HEK293 (cell line): Measurements from ENCODE around the gene KCNS1.

ENCODE experiments used
- CTCF ChIA-PET: fragments of 350-600 bp; formaldehyde crosslinking; extraction: SDS; loops from one replicate; lab custom pipeline; 2021; ENCODE audit warnings: antibody characterized with exemption; lab: Yijun Ruan, JAX
- POLR2A ChIA-PET: fragments of 300-600 bp; formaldehyde crosslinking; extraction: SDS; loops from one replicate; lab custom pipeline; 2020; ENCODE audit warnings: antibody characterized with exemption, inconsistent platforms; lab: Yijun Ruan, JAX
- H3K27ac ChIP-seq: fragments of 200-500 bp; sonication (Bioruptor generic); 2 replicates; pipeline ENCODE4 v1.5.1; 2014; ENCODE audit warnings: low read depth, low read length, control low read depth, inconsistent platforms; ENCODE audit errors: extremely low read depth
- H3K36me3 ChIP-seq, 2 experiments: fragments of 200-500 bp in 1 of 2; sonication (Bioruptor generic) in 1 of 2; 1 replicate in 1 of 2; 2 replicates in 1 of 2; pipeline ENCODE4 v1.5.1; 2014 to 2017; ENCODE audit warnings: inconsistent platforms in 2 of 2, low read length in 2 of 2; ENCODE audit not compliant: control insufficient read depth in 2 of 2, insufficient read depth in 1 of 2
- H3K4me1 ChIP-seq: fragments of 200-500 bp; sonication (Bioruptor generic); 2 replicates; pipeline ENCODE4 v1.5.1; 2014; ENCODE audit warnings: mild to moderate bottlenecking, low read length, inconsistent platforms; ENCODE audit not compliant: control insufficient read depth, insufficient read depth
- H3K4me3 ChIP-seq: 2 replicates; pipeline ENCODE4 v1.5.1; 2011; ENCODE audit warnings: low read depth, mild to moderate bottlenecking, control low read depth, low read length, moderate library complexity
- H3K9me3 ChIP-seq: fragments of 200-500 bp; sonication (Bioruptor generic); 2 replicates; pipeline ENCODE4 v1.5.1; 2014; ENCODE audit warnings: low read depth, low read length, inconsistent platforms; ENCODE audit not compliant: control insufficient read depth, insufficient read depth
- GLIS1 ChIP-seq: fragments of 450-650 bp; formaldehyde crosslinking; IDR thresholded peaks from 2 replicates; pipeline ENCODE4 v1.5.1; 2016; ENCODE audit warnings: missing biosample characterization, missing genetic modification characterization
- SCRT2 ChIP-seq: fragments of 450-650 bp; formaldehyde crosslinking; IDR thresholded peaks from 2 replicates; pipeline ENCODE4 v1.5.1; 2016; ENCODE audit warnings: missing biosample characterization, missing genetic modification characterization
- SP3 ChIP-seq: fragments of 450-650 bp; formaldehyde crosslinking; IDR thresholded peaks from 2 replicates; pipeline ENCODE4 v1.5.1; 2016; ENCODE audit warnings: missing biosample characterization, missing genetic modification characterization
- WT1 ChIP-seq: fragments of 450-650 bp; formaldehyde crosslinking; IDR thresholded peaks from 2 replicates; pipeline ENCODE4 v1.5.1; 2016; ENCODE audit warnings: missing biosample characterization, missing genetic modification characterization
- ZBTB21 ChIP-seq: fragments of 450-650 bp; formaldehyde crosslinking; IDR thresholded peaks from 2 replicates; pipeline ENCODE4 v1.5.1; 2017; ENCODE audit warnings: missing biosample characterization, missing genetic modification characterization
- ZNF140 ChIP-seq: fragments of 450-650 bp; formaldehyde crosslinking; IDR thresholded peaks from 2 replicates; pipeline ENCODE4 v1.5.1; 2016; ENCODE audit warnings: missing biosample characterization, missing genetic modification characterization
- ZNF214 ChIP-seq: fragments of 450-650 bp; formaldehyde crosslinking; IDR thresholded peaks from 2 replicates; pipeline ENCODE4 v1.5.1; 2017; ENCODE audit warnings: missing biosample characterization, mild to moderate bottlenecking, missing genetic modification characterization, borderline replicate concordance
- ZNF324 ChIP-seq: fragments of 450-650 bp; formaldehyde crosslinking; IDR thresholded peaks from 2 replicates; pipeline ENCODE4 v1.5.1; 2016; ENCODE audit warnings: missing biosample characterization, missing genetic modification characterization
- ZNF37A ChIP-seq: fragments of 450-650 bp; IDR thresholded peaks from 2 replicates; pipeline ENCODE4 v1.5.1; 2018; ENCODE audit warnings: missing biosample characterization, missing genetic modification characterization
- ZNF391 ChIP-seq: fragments of 450-650 bp; formaldehyde crosslinking; IDR thresholded peaks from 2 replicates; pipeline ENCODE4 v1.5.1; 2016; ENCODE audit warnings: low read depth, missing biosample characterization, missing genetic modification characterization, borderline replicate concordance
- ZNF530 ChIP-seq: fragments of 450-650 bp; formaldehyde crosslinking; IDR thresholded peaks from 2 replicates; pipeline ENCODE4 v1.5.1; 2016; ENCODE audit warnings: low read depth, missing biosample characterization, missing genetic modification characterization
- ZNF610 ChIP-seq: fragments of 450-650 bp; formaldehyde crosslinking; IDR thresholded peaks from 2 replicates; pipeline ENCODE4 v1.5.1; 2016; ENCODE audit warnings: missing biosample characterization, missing genetic modification characterization, borderline replicate concordance
- ZNF658 ChIP-seq: fragments of 450-650 bp; formaldehyde crosslinking; IDR thresholded peaks from 2 replicates; pipeline ENCODE4; 2016; ENCODE audit warnings: missing biosample characterization, missing genetic modification characterization
- ZNF670 ChIP-seq: fragments of 450-650 bp; formaldehyde crosslinking; IDR thresholded peaks from 2 replicates; pipeline ENCODE4 v1.5.1; 2016; ENCODE audit warnings: missing biosample characterization, missing genetic modification characterization, low read depth
- ZSCAN5A ChIP-seq: fragments of 450-650 bp; formaldehyde crosslinking; IDR thresholded peaks from 2 replicates; pipeline ENCODE4 v1.5.1; 2016; ENCODE audit warnings: missing biosample characterization, missing genetic modification characterization
- ZXDB ChIP-seq: fragments of 450-650 bp; formaldehyde crosslinking; IDR thresholded peaks from 2 replicates; pipeline ENCODE4 v1.5.1; 2016; ENCODE audit warnings: missing biosample characterization, missing genetic modification characterization
- TF ChIP-seq, protein P1 (sequence below): fragments of 450-650 bp; formaldehyde crosslinking; IDR thresholded peaks from 2 replicates; pipeline ENCODE4 v1.5.1; 2016; ENCODE audit warnings: missing biosample characterization, missing genetic modification characterization, borderline replicate concordance
- TF ChIP-seq, protein P2 (sequence below): fragments of 450-650 bp; formaldehyde crosslinking; IDR thresholded peaks from 2 replicates; pipeline ENCODE4 v1.5.1; 2016; ENCODE audit warnings: missing biosample characterization, missing genetic modification characterization
- TF ChIP-seq, protein P3 (sequence below): fragments of 450-650 bp; formaldehyde crosslinking; IDR thresholded peaks from 2 replicates; pipeline ENCODE4 v1.5.1; 2016; ENCODE audit warnings: missing biosample characterization, missing genetic modification characterization
- TF ChIP-seq, protein P4 (sequence below): fragments of 450-650 bp; formaldehyde crosslinking; IDR thresholded peaks from 2 replicates; pipeline ENCODE4 v1.5.1; 2016; ENCODE audit warnings: missing biosample characterization, missing genetic modification characterization

KCNS1 gene

GRCh38 chr20:45091366-45091765, 9.6 kb downstream of the KCNS1 start (continued):
- TF ChIP-seq ZSCAN5A (no peak), ZNF610 (tag by site-specific recombination) (no peak)
- TF ChIP-seq, protein P1, sequence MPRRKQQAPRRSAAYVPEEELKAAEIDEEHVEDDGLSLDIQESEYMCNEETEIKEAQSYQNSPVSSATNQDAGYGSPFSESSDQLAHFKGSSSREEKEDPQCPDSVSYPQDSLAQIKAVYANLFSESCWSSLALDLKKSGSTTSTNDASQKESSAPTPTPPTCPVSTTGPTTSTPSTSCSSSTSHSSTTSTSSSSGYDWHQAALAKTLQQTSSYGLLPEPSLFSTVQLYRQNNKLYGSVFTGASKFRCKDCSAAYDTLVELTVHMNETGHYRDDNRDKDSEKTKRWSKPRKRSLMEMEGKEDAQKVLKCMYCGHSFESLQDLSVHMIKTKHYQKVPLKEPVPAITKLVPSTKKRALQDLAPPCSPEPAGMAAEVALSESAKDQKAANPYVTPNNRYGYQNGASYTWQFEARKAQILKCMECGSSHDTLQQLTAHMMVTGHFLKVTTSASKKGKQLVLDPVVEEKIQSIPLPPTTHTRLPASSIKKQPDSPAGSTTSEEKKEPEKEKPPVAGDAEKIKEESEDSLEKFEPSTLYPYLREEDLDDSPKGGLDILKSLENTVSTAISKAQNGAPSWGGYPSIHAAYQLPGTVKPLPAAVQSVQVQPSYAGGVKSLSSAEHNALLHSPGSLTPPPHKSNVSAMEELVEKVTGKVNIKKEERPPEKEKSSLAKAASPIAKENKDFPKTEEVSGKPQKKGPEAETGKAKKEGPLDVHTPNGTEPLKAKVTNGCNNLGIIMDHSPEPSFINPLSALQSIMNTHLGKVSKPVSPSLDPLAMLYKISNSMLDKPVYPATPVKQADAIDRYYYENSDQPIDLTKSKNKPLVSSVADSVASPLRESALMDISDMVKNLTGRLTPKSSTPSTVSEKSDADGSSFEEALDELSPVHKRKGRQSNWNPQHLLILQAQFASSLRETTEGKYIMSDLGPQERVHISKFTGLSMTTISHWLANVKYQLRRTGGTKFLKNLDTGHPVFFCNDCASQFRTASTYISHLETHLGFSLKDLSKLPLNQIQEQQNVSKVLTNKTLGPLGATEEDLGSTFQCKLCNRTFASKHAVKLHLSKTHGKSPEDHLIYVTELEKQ (tag by site-specific recombination), result no peak
- TF ChIP-seq, all 188 proteins: peak for 0

- Histone ChIP-seq H3K4me1 (no peaks in the 10 kb centered on the region), H3K9me3 (no peaks in the 10 kb centered on the region), H3K27ac (no peak overlapping the region), H3K4me3 (no peak overlapping the region), H3K36me3 (peaks cover 0 to 6% of the 10 kb centered on the region in 2 experiments; a peak in 1 of 3 replicates)
- CTCF ChIA-PET, result no interaction called here
- POLR2A ChIA-PET, result no interaction called here
- TF ChIP-seq WT1 (tag by site-specific recombination), result no peak
- TF ChIP-seq ZXDB (tag by site-specific recombination), result no peak
- TF ChIP-seq, protein P2, sequence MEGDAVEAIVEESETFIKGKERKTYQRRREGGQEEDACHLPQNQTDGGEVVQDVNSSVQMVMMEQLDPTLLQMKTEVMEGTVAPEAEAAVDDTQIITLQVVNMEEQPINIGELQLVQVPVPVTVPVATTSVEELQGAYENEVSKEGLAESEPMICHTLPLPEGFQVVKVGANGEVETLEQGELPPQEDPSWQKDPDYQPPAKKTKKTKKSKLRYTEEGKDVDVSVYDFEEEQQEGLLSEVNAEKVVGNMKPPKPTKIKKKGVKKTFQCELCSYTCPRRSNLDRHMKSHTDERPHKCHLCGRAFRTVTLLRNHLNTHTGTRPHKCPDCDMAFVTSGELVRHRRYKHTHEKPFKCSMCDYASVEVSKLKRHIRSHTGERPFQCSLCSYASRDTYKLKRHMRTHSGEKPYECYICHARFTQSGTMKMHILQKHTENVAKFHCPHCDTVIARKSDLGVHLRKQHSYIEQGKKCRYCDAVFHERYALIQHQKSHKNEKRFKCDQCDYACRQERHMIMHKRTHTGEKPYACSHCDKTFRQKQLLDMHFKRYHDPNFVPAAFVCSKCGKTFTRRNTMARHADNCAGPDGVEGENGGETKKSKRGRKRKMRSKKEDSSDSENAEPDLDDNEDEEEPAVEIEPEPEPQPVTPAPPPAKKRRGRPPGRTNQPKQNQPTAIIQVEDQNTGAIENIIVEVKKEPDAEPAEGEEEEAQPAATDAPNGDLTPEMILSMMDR (tag by site-specific recombination), result no peak
- no peak for TF ChIP-seq SCRT2 (tag by site-specific recombination)
- TF ChIP-seq, protein P3, sequence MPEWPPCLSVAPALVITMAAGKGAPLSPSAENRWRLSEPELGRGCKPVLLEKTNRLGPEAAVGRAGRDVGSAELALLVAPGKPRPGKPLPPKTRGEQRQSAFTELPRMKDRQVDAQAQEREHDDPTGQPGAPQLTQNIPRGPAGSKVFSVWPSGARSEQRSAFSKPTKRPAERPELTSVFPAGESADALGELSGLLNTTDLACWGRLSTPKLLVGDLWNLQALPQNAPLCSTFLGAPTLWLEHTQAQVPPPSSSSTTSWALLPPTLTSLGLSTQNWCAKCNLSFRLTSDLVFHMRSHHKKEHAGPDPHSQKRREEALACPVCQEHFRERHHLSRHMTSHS (tag by site-specific recombination), result no peak
- TF ChIP-seq ZNF140 (tag by site-specific recombination), result no peak
- TF ChIP-seq ZNF214 (tag by site-specific recombination), result no peak
- no peak for TF ChIP-seq ZBTB21 (tag by site-specific recombination)
- no peak for TF ChIP-seq ZNF530 (tag by site-specific recombination)
- no peak for TF ChIP-seq ZNF670 (tag by site-specific recombination)
- no peak for TF ChIP-seq ZNF658 (tag by site-specific recombination)
- TF ChIP-seq SP3 (tag by site-specific recombination), result no peak
- no peak for TF ChIP-seq GLIS1
- TF ChIP-seq ZNF391 (tag by site-specific recombination), result no peak
- no peak for TF ChIP-seq ZNF324
- TF ChIP-seq, protein P4, sequence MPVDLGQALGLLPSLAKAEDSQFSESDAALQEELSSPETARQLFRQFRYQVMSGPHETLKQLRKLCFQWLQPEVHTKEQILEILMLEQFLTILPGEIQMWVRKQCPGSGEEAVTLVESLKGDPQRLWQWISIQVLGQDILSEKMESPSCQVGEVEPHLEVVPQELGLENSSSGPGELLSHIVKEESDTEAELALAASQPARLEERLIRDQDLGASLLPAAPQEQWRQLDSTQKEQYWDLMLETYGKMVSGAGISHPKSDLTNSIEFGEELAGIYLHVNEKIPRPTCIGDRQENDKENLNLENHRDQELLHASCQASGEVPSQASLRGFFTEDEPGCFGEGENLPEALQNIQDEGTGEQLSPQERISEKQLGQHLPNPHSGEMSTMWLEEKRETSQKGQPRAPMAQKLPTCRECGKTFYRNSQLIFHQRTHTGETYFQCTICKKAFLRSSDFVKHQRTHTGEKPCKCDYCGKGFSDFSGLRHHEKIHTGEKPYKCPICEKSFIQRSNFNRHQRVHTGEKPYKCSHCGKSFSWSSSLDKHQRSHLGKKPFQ (tag by site-specific recombination), result no peak
- TF ChIP-seq ZNF37A (tag by site-specific recombination), result no peak
These were observed 10.4 kb downstream of the KCNS1 start for GRCh38 chr20:45090481-45090880.
